ENCODE measurements around the gene MDH1. TPM values are rescaled to one million over a fixed set of nuclear protein-coding genes. Genes with fewer than 3 reads are reported as not detected.

Gene MDH1
- total RNA-seq, 3 donors from 2014 or later, result 162 to 185 (median 177) TPM

GRCh38 chr2:63652652-63652985 lies 63.9 kb downstream of the MDH1 start:
- intact Hi-C loops (cut with DNase I, micrococcal nuclease), result no loop called here
- Histone ChIP-seq H3K4me3 (no peak overlapping the region), H3K9me3 (no peaks in the 10 kb centered on the region), H3K36me3 (ENCODE audit: low read depth) (no peaks in the 10 kb centered on the region), H3K4me1 (ENCODE audit: low read depth) (no peaks in the 10 kb centered on the region)
- ATAC-seq (no peak), DNase-seq (no peak)
- no peak for TF ChIP-seq CTCF (IDR thresholded peaks at IDR 0.05)

DNA sequence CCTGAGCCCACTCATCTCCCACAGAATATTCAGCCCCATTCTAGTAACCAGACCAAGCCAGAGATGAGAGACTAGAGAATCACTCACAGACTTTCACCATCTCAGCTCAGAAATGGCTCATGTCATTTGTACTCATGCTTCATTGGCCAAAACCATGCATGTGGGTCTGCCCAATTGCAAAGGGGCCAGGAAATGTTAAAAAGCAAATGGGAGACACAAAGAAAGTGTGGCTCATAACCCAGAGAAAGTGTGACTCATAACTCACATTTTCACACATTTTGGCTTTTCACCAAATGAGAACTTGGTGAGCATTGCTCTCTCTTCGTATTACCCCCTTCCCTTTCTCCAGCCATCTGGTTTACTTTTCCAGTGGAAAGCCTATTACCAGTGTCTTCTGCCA lies 66.2 kb downstream of the MDH1 start:
- Histone ChIP-seq H3K36me3 (ENCODE audit: low read depth) (no peaks in the 10 kb centered on the region), H3K4me1 (ENCODE audit: low read depth) (no peaks in the 10 kb centered on the region), H3K4me3 (no peak overlapping the region), H3K9me3 (no peaks in the 10 kb centered on the region)
- ATAC-seq (no peak), DNase-seq (no peak)
- intact Hi-C loops (cut with DNase I, micrococcal nuclease), result no loop called here
- no peak for TF ChIP-seq CTCF (IDR thresholded peaks at IDR 0.05)

Other genes with a start within 250 kb of the MDH1 start
- gene WDPCP, start 486 bp upstream of the MDH1 start, total RNA-seq, result 10 to 100 TPM in 1 of 3 donors, 1 to 10 TPM in 2; 5.3 to 15.4 (median 7.5) TPM

Measured in mucosa of descending colon (tissue), 3 donors.